D721Med (cell line): ENCODE measurements around the gene MGAT4B.

ENCODE experiments used
- DNase-seq: peaks from one replicate; pipeline ENCODE4 v3.0.0; 2011; ENCODE audit warnings: low spot score; ENCODE audit not compliant: insufficient read length
- FAIRE-seq: peaks from 2 replicates; lab custom pipeline; 2011; peaks lifted over from hg19 to GRCh38; lab: Jason Lieb, UNC
- CTCF ChIP-seq: IDR thresholded peaks from 2 replicates; pipeline ENCODE4 v1.5.1; 2012; ENCODE audit warnings: mild to moderate bottlenecking, control low read depth; ENCODE audit not compliant: insufficient read depth; ENCODE audit errors: missing control alignments

Gene MGAT4B

DNA sequence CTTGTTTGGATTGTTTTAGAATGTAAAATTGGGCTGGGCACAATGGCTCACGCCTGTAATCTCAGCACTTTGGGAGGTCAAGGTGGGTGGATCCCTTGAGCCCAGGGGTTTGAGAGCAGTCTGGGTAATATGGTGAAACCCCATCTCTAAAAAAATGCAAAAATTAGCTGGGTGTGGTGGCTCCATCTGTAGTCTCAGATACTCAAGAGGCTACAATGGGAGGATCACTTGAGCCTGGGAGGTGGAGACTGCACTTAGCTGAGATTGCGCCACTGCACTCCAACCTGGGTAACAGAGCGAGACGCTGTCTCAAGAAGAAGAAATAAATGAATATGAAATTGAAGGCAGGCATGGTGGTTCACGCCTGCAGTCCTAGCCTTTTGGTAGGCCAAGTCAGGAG lies 52.7 kb downstream of the MGAT4B start:
- no peak for DNase-seq
- TF ChIP-seq CTCF = no peak
- FAIRE-seq = no peak

GRCh38 chr5:179749857-179750508 lies 56.7 kb downstream of the MGAT4B start:
- FAIRE-seq = no peak
- TF ChIP-seq CTCF = no peak

GRCh38 chr5:179747811-179748210 lies 58.9 kb downstream of the MGAT4B start:
- FAIRE-seq = no peak
- DNase-seq = no peak
- TF ChIP-seq CTCF = no peak

More at GRCh38 chr5:179749857-179750508, 56.7 kb downstream of the MGAT4B start:
- DNase-seq = no peak
